ENCODE results near the gene CLK1.
"Not testable (repeated sequence)": the region's sequence is repeated elsewhere in the genome, so short reads cannot be mapped to it uniquely, and the experiment has no call there.

CLK1 gene

DNA sequence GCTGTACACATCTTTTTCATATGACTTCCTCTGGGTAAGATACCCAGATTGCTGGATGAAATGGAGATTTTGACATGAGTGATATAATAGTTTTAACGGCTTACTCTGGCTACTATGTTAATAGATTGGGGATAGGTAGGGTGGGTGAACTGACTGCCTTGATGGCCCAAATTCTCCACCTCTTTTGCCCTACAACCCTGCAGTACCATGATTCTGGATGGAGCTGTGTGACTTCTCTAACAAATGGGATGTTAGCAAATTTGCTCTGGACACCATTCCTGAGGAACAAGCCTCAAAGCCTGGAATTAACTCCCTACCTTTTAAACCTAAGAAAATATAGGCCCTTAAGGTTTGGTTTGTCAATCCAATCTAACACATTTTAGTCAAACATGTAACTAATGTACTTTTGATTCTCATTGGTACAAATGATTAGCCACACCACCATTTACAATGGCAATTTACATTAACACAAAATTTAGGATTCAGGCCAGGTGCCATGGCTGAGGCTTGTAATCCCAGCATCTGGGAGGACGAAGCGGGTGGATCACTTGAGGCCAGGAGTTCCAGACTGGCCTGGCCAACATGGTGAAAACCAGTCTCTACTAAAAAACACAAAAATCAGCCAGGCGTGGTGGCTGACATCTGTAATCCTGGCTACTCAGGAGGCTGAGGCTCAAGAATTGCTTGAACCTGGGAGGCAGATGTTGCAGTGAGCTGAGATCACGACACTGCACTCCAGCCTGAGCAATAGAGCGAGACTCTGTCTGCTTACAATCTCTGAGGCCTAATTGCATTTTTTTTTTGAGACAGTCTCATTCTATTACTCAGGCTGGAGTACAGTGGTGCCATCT is 12.8 kb downstream of the CLK1 start:
- no peak for DNase-seq

- DNase-seq, result no peak
Observed at GRCh38 chr2:200850512-200851256, 13.8 kb downstream of the CLK1 start.

DNA sequence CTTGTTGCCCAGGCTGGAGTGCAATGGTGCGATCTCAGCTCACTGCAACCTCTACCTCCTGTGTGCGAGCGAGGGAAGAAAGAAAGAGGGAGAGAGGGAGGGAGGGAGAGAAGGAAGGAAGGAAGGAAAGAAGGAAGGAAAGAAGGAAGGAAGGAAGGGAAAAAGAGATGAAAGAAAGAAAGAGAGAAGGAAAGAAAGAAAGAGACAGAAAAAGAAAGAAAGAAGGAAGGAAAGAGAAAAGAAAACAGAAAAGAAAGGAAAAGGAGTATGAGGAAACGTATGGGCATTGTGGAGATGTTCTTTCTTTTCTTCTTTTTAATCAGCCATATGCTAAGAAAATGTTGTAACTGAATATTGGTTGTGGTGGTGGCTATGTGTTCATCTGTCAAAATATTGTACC is 16.5 kb downstream of the CLK1 start:
- no peak for DNase-seq

DNA sequence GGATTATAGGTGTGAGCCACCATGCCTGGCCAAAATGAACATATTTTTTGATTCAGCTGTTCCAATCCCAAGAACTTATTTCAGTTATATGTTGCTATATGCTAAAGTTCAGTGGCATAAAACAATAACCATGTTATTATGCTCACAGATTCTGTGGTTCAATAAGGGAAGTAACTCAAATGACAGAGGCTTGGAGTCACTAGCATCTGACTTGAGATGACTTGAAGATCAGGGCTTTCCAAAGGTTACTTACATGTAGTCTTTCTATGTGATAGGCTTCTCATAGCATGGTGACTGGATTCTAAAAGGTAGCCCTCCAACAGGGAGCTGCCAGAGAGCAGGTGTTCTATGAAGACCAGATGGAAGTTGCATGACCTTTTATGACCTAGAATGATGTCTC is 17.2 kb downstream of the CLK1 start:
- DNase-seq, result no peak

DNA sequence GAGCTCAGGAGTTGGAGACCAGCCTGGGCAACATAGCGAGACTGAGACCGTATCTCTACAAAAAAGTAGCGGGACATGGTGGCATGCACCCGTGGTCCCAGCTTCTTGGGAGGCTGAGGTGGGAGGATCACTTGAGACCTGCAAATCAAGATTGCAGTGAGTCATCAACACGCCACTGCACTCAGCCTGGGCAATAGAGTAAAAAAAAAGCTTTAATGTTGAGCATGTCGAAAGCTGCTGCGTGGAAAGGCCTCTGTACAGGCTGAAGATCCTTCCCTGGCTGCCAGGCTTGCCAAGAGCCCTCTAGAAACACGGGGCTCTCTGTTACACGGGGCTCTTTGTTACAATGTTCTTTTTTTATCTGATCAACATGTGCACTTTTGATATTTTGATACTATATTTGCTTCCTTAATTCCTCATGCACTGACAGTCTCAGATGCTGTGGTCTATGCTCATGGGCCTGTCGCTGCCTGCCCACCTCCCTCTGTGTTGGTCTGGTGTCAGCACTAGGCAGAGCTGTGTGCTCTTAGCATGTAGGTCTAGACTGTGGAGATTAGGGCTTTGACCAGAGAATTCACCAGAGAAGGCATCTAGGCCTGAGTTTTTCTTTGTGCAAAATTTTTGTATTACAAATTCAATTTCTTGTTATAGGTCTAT is 18.7 kb downstream of the CLK1 start:
- DNase-seq, result no peak

DNA sequence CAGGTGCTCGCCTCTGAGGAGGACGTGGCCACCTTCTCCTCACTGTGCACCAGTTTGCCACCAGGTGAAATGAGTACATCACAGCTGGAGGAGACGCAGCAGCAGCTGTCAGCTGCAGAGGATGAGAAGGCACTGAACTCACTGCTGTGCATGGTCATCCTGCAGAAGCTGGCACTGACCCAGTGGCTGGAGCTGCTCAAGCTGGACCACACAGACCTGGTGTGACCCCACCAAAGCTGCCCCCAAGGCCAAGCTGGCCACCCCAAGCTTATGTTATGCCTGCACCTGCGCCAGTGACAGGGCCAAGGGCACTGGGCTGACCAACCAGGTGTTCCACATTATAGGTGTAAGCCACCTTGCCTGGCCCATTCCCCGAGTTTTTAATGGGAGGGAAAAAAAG is 19.3 kb downstream of the CLK1 start:
- no peak for DNase-seq

DNA sequence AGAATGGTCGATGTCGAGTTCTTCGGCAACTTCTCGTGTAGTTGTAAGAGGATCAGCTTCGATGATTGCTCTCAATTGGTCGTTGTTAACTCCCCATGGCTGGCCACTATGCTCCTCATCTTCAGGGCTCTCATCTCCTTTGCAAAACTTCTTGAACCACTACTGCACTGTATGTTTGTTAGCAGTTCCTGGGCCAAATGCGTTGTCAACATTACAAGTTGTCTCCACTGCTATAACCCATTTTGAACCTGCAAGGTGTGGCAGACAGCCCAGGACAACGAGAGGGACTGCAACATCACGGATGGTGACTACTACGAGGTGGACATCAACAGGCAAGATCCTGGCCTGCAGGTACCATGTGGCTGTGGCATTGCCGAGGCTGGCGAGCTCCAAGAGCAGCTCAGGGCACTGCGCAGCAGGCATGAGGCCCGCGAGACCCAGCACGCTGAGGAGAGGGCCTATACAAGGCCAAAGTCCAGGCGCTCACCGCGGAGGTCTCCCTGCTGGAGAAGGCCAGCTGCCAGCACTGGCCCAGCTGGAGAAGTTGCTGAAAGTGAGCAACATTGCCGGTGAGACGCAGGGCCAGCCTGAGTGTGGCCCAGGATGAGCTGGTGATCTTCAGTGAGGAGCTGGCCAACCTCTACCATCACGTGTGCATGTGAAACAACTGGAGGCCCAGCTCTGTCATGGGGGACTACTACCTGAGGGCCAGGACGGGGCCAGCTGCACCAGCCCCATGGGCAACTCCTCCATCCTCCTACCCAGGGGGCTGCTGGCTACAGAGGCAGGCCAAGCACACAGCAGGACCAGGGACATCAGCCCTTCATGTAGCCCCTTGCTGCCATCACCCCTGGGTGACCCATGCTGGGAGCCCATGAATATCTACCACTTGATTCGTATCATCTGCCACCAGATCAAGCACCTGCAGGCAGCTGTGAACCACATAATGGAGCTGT is 20.2 kb downstream of the CLK1 start:
- DNase-seq, result no peak

- no peak for DNase-seq
Observed at GRCh38 chr2:200839513-200839912, 24.9 kb downstream of the CLK1 start.

GRCh38 chr2:200834701-200835100 is 29.8 kb downstream of the CLK1 start:
- DNase-seq, result no peak

GRCh38 chr2:200829258-200829655 is 35.2 kb downstream of the CLK1 start:
- no peak for DNase-seq

DNA sequence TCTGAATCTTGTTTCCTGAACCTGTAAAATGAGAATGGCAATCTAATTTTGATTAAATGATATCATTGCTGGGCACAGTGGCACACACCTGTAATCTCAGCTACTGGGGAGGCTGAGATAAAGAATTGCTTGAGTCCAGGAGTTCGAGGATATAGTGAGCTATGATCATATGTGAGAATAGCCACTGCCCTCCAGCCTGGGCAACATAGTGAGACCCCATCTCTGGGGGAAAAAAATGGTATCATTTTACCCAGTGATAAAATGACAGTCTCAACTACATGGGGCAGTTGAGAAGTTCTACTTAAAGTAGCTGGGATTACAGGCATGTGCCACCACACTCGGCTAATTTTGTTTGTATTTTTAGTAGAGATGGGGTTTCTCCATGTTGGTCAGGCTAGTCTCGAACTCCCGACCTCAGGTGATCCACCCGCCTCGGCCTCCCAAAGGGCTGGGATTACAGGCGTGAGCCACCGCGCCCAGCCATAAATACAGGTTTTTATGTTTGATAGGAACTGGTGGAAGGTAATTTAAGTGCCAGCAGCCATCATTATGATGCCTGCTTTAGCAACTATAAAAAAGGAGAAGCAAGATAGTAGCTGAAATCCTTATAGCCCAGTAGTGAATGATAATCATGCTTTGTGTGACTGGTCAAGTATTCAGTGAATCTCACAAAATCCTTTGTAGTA is 35.7 kb downstream of the CLK1 start:
- DNase-seq, result no peak

DNA sequence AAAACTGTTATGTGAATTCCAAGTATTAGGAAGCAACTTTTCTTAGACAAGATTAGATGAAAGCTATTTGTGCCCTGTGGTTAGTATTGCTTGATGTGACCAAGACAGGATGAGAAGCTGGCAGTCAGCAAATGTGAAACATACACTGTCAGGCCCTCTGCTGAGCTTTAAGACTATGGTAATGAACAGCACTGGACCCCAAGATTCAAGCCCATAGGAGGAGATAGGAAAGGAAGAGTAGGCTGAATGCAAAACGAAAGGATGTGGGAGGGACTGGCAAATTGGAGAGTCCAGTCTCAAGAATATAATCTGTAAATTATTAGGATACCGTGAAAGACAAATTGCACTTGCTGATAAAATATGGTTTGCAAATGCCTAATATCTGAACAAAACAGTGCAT is 36.4 kb downstream of the CLK1 start:
- no peak for DNase-seq

- DNase-seq, result no peak
Observed at GRCh38 chr2:200821686-200822245, 42.7 kb downstream of the CLK1 start.

DNA sequence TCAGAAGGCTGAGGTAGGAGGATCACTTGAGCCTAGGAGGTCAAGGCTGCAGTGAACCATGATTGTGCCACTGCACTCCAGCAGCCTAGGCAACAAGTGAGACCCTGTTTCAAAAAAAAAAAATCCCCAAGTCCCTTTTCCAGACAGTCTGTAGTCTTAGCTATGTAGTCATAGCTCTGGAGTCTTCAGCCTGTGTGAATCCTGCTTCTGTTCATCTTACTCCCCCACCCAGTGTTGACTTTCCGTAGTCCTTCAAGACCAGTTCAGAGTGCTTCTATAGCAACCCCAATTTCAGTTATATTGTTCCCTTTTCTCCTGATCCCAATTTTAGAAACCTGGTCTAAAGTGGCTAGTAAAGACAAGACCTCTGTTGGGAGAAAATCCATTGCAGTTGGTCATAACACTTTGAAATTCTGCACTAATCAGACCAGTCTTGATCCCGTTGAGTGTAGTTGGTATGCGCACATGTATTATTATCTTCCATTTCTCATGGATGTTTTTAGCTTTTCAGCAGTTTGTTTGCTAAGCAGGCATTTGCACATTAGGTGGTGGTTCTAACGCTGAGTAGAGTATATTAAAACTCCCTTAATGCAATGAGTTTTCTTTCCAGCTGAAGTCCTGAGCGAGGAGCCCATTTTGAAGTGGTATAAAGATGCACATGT is 43.8 kb downstream of the CLK1 start:
- no peak for DNase-seq

GRCh38 chr2:200818732-200819131 is 45.7 kb downstream of the CLK1 start:
- not testable (repeated sequence) for DNase-seq

GRCh38 chr2:200814917-200815316 is 49.5 kb downstream of the CLK1 start:
- no peak for DNase-seq

DNA sequence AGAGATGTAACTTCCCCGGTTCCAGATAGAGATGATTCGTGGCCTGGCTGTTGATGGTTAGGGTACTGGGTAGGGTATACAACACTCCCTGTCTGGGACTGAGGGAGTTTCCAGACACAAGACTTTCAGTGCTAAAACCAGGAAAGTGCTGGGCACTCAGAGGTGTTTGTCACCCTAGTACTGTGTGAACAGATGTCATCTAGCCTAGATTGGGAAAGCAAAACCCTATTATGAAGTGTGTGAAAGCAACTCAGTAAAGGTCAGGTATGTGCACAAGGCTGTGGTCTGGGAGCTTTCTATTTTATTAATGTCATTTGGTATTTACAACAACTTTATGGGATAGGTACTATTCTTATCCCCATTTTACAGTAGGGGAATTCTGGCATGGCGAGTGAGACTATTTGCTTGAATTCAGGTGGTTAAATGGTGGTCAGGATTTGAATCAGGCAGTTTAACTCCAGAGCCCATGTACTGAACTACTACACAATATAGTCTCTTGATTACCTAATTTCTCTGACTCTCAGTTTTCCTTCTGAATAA is 50.1 kb downstream of the CLK1 start:
- no peak for DNase-seq

- DNase-seq, result peak; percentile 88
Observed at GRCh38 chr2:200812122-200813022, 52.1 kb downstream of the CLK1 start.

- DNase-seq, result peak; percentile 97
Observed at GRCh38 chr2:200811333-200812121, 52.9 kb downstream of the CLK1 start, which contains the start of gene BZW1. Gene BZW1, plus strand, starts transcription at chr2:200811910. Its CDS starts 1,308 bp downstream, at chr2:200813218.
